ENCODE measurements around the gene ATP5F1D. TPM values are rescaled to one million over a fixed set of nuclear protein-coding genes. Genes with fewer than 3 reads are reported as not detected.

ATP5F1D gene
- total and polyA plus RNA-seq, 2 of the 13 experiments (the other 11 are each of a cell fraction or from before 2014, with no cell fraction given), result 39.4 to 78.7 TPM

- TF ChIP-seq PATZ1 (CRISPR knock-in tag; IDR thresholded peaks at IDR 0.05), result peak; percentile 63; the same call in 1 of the 2 replicates
- TF ChIP-seq SIX4 (CRISPR knock-in tag; IDR thresholded peaks at IDR 0.05), result no peak
- no peak; the same call in 1 of the 2 replicates for TF ChIP-seq TFDP1 (CRISPR knock-in tag; IDR thresholded peaks at IDR 0.05; ENCODE audit: borderline replicate concordance)
- TF ChIP-seq ATF2 (CRISPR knock-in tag; IDR thresholded peaks at IDR 0.05), result peak; percentile 21; the same call in 1 of the 2 replicates
- no peak for TF ChIP-seq HMGA1 (CRISPR knock-in tag; conservative IDR thresholded peaks at IDR 0.05)
- TF ChIP-seq ZNF33B (CRISPR knock-in tag; IDR thresholded peaks at IDR 0.05), result no peak
- no peak for TF ChIP-seq TP53 (CRISPR knock-in tag; conservative IDR thresholded peaks at IDR 0.05)
- TF ChIP-seq HNF4A (CRISPR knock-in tag; IDR thresholded peaks at IDR 0.05), result 0 out of 2 replicates have a peak, but pooled peaks have one; percentile 43
- no peak for TF ChIP-seq PLRG1 (conservative IDR thresholded peaks at IDR 0.05)
- TF ChIP-seq PRMT3 (CRISPR knock-in tag; IDR thresholded peaks at IDR 0.05; ENCODE audit: borderline replicate concordance, low read depth), result no peak
- TF ChIP-seq TBX3 (IDR thresholded peaks at IDR 0.05; ENCODE audit: borderline replicate concordance), result no peak
- no peak for TF ChIP-seq BCLAF1 (IDR thresholded peaks at IDR 0.05)
- no peak for TF ChIP-seq ZNF543 (CRISPR knock-in tag; IDR thresholded peaks at IDR 0.05)
- TF ChIP-seq TAF15 (IDR thresholded peaks at IDR 0.05; ENCODE audit: low read depth, low read length, poor library complexity, severe bottlenecking), result peak; percentile 37
- no peak; the same call in 1 of the 2 replicates for TF ChIP-seq ARID5B (CRISPR knock-in tag; IDR thresholded peaks at IDR 0.05)
- no peak for TF ChIP-seq EZH2 (conservative IDR thresholded peaks at IDR 0.05; ENCODE audit: low read depth, low read length)
- TF ChIP-seq ZNF34 (CRISPR knock-in tag; IDR thresholded peaks at IDR 0.05; ENCODE audit: borderline replicate concordance), result no peak
These were observed 20.5 kb downstream of the ATP5F1D start (continued) for GRCh38 chr19:1261798-1262622.

Data from HepG2 (cell line).